Omental fat pad (tissue), 4 donors: ENCODE results near the gene TMEM120A. TPM values are rescaled to one million over a fixed set of nuclear protein-coding genes. Genes with fewer than 3 reads are reported as not detected.

ENCODE experiments used
- ATAC-seq: fragments of 150-250 bp; one replicate; pipeline ENCODE4 v1.9.1; 2016; ENCODE audit warnings: mild to moderate bottlenecking, moderate library complexity; ENCODE audit not compliant: low FRiP score
- DNase-seq: peaks from one replicate; pipeline ENCODE4 v3.0.0-alpha.2; 2019; ENCODE audit warnings: low spot score
- total RNA-seq, 4 donors: library from RNA; depleted of rRNA; stranded (reverse); fragments of >200 nt; gene quantifications; one replicate each; pipeline ENCODE4 v1.1.0, GENCODE V29; 2016
- TF ChIP-seq, protein P1 (sequence below), 3 donors: fragments of 450-650 bp; IDR thresholded peaks; one replicate each; pipeline ENCODE4 v1.5.1; 2016 to 2017; ENCODE audit warnings: antibody characterized with exemption in 3 of 3, mild to moderate bottlenecking in 3 of 3, moderate library complexity in 2 of 3

The TMEM120A gene
- total RNA-seq, 4 donors from 2014 or later: 34.9 to 104 (median 51.5) TPM

- ATAC-seq: no peak
- DNase-seq: no peak
- TF ChIP-seq, protein P1, sequence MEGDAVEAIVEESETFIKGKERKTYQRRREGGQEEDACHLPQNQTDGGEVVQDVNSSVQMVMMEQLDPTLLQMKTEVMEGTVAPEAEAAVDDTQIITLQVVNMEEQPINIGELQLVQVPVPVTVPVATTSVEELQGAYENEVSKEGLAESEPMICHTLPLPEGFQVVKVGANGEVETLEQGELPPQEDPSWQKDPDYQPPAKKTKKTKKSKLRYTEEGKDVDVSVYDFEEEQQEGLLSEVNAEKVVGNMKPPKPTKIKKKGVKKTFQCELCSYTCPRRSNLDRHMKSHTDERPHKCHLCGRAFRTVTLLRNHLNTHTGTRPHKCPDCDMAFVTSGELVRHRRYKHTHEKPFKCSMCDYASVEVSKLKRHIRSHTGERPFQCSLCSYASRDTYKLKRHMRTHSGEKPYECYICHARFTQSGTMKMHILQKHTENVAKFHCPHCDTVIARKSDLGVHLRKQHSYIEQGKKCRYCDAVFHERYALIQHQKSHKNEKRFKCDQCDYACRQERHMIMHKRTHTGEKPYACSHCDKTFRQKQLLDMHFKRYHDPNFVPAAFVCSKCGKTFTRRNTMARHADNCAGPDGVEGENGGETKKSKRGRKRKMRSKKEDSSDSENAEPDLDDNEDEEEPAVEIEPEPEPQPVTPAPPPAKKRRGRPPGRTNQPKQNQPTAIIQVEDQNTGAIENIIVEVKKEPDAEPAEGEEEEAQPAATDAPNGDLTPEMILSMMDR (IDR thresholded peaks at IDR 0.05): no peak
Observed at GRCh38 chr7:75962607-75963380, 31.6 kb downstream of the TMEM120A start.

- DNase-seq: no peak
- ATAC-seq: no peak
- TF ChIP-seq, protein P1 (IDR thresholded peaks at IDR 0.05): no peak
Observed at GRCh38 chr7:75961218-75961617, 33.2 kb downstream of the TMEM120A start.

DNA sequence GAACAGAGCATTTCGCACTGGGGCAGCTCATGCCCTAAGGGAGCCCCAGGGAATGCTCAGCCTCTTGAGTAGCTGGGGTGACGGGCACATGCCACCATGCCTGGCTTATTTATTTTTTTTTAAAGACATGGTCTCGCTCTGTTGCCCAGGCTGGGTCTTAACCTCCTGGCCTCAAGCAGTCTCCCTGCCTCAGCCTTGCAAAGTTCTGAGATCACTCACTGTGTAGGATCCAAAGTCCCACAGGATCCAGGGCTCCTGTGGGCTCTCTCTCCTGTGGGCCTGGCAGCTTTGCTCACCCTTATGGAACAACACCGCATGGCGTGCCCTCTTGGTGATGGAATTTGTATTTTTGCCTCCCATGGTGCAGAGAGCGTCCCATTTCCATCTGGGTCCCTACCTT lies 34.0 kb downstream of the TMEM120A start:
- TF ChIP-seq, protein P1 (IDR thresholded peaks at IDR 0.05): no peak
- DNase-seq: no peak
- no peak for ATAC-seq

- ATAC-seq (no peak), DNase-seq (no peak)
- TF ChIP-seq, protein P1 (IDR thresholded peaks at IDR 0.05): no peak
Observed at GRCh38 chr7:75958802-75959543, 35.4 kb downstream of the TMEM120A start.

DNA sequence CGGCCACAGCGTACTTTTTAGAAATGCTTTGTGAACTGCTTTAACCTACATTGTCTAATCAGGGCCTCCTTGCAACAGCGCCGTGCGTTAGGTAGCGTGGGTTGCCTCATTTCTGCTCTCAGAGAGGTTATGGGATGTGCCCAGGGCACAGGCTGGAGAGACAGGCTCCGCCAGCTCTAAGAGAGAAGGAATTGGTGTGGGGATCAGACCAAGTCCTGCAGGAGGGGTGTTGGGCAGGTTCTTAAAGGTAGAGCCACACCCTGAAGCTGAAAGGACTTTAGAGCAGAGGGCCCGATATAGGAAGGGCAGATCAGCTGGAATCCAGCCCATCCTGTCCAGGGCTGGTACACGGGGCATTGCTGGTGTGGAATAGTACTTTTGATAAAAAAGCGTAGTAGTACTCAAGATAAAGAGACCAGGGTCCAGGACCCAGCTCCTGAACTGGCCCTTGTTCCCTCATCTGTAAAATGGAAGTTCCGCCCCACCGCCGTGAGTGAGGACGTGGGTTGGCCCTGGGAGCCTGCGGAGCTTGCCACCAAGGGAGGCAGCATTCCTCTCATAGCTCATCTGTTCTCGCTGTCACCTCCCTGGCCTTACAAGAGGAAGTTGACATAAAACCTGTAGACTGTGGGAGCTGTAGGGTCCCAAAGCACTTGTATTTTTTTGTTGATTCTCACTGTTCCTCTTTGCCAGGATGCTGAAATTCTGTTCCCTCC lies 37.2 kb downstream of the TMEM120A start:
- TF ChIP-seq, protein P1 (IDR thresholded peaks at IDR 0.05): no peak
- no peak for ATAC-seq
- DNase-seq: no peak

- TF ChIP-seq, protein P1 (IDR thresholded peaks at IDR 0.05): no peak
- DNase-seq (no peak), ATAC-seq (no peak)
Observed at GRCh38 chr7:75955331-75955955, 39.0 kb downstream of the TMEM120A start.
